H1 (cell line): Measurements from ENCODE around the gene DNASE2B. TPM values are rescaled to one million over a fixed set of nuclear protein-coding genes. Genes with fewer than 3 reads are reported as not detected.

Experiments used
- CTCF ChIA-PET: fragments of 300-600 bp; sonication (Branson Sonifier 250); formaldehyde crosslinking; loops from one replicate; lab custom pipeline; 2021; ENCODE audit not compliant: partially characterized antibody; lab: Charles Lee
- POLR2A ChIA-PET: fragments of 300-600 bp; sonication (Branson Sonifier 250); formaldehyde crosslinking; loops from one replicate; lab custom pipeline; 2021; ENCODE audit warnings: inconsistent platforms; ENCODE audit not compliant: partially characterized antibody; lab: Charles Lee
- DNase-seq, 2 experiments: peaks; one replicate each; pipeline versions ENCODE4 v3.0.0 to v3.0.0-alpha.2; 2010 to 2022; ENCODE audit warnings: low spot score in 2 of 2, low read depth in 1 of 2, mixed read lengths in 1 of 2
- FAIRE-seq: peaks from 2 replicates; lab custom pipeline; 2011; peaks lifted over from hg19 to GRCh38; lab: Jason Lieb, UNC
- H2AFZ ChIP-seq: 2 replicates; pipeline ENCODE4 v1.8.1; 2012; ENCODE audit warnings: low read length, inconsistent platforms
- H2AK5ac ChIP-seq: 2 replicates; pipeline ENCODE4 v1.6.1; 2013; ENCODE audit warnings: low read depth, low read length
- H2BK120ac ChIP-seq: replicated peaks from 2 replicates; pipeline ENCODE3; 2013; ENCODE audit warnings: low read depth, low read length, inconsistent platforms
- H2BK12ac ChIP-seq: 2 replicates; pipeline ENCODE4 v1.6.1; 2013; ENCODE audit warnings: low read depth, low read length
- H2BK15ac ChIP-seq: 2 replicates; pipeline ENCODE4 v1.6.1; 2013; ENCODE audit warnings: low read length
- H2BK20ac ChIP-seq: 2 replicates; pipeline ENCODE4 v1.6.1; 2013; ENCODE audit warnings: low read length
- H2BK5ac ChIP-seq: 2 replicates; pipeline ENCODE4 v1.6.1; 2013; ENCODE audit warnings: low read depth, low read length
- H3K14ac ChIP-seq: 2 replicates; pipeline ENCODE4 v1.6.1; 2013; ENCODE audit warnings: inconsistent platforms; ENCODE audit not compliant: insufficient read length
- H3K18ac ChIP-seq: 2 replicates; pipeline ENCODE4 v1.6.1; 2013; ENCODE audit warnings: low read length; ENCODE audit errors: extremely low read depth
- H3K23ac ChIP-seq: 2 replicates; pipeline ENCODE4 v1.6.1; 2013; ENCODE audit warnings: inconsistent platforms; ENCODE audit not compliant: insufficient read length
- H3K23me2 ChIP-seq: 2 replicates; pipeline ENCODE4 v1.6.1; 2013; ENCODE audit warnings: low read depth, low read length
- H3K27ac ChIP-seq: 2 replicates; pipeline ENCODE4 v1.6.1; 2011; ENCODE audit warnings: low read depth, low read length, inconsistent platforms
- H3K27me3 ChIP-seq, 4 experiments: replicated peaks in 1 of 4; 1 replicate in 1 of 4; 2 replicates in 3 of 4; pipeline versions ENCODE4 v1.6.1 to v1.8.1; 2011 to 2013; ENCODE audit warnings: low read length in 3 of 4, mild to moderate bottlenecking in 3 of 4, inconsistent platforms in 2 of 4, mixed read lengths in 2 of 4, moderate library complexity in 1 of 4; ENCODE audit not compliant: control insufficient read depth in 3 of 4, insufficient read depth in 3 of 4; ENCODE audit errors: extremely low read depth in 1 of 4
- H3K36me3 ChIP-seq, 4 experiments: 2 replicates each; pipeline versions ENCODE4 v1.6.1 to v1.8.1; 2011 to 2013; ENCODE audit warnings: mild to moderate bottlenecking in 4 of 4, low read length in 3 of 4, moderate library complexity in 2 of 4, control low read depth in 1 of 4, inconsistent platforms in 1 of 4; ENCODE audit not compliant: insufficient read depth in 4 of 4, control insufficient read depth in 2 of 4
- H3K4ac ChIP-seq: replicated peaks from 2 replicates; pipeline ENCODE3; 2013; ENCODE audit warnings: low read length, low read depth, mixed read lengths, inconsistent platforms; ENCODE audit not compliant: insufficient read length
- H3K4me1 ChIP-seq, 4 experiments: replicated peaks in 1 of 4; 1 replicate in 1 of 4; 2 replicates in 3 of 4; pipeline versions ENCODE4 v1.6.1 to v1.8.1; 2011 to 2013; ENCODE audit warnings: low read length in 3 of 4, inconsistent platforms in 2 of 4, mixed read lengths in 1 of 4; ENCODE audit not compliant: insufficient read depth in 4 of 4, control insufficient read depth in 3 of 4
- H3K4me2 ChIP-seq, 2 experiments: 2 replicates each; pipeline versions ENCODE4 v1.6.1 to v1.8.1; 2011 to 2013; ENCODE audit warnings: low read depth in 2 of 2, low read length in 2 of 2, control low read depth in 1 of 2, inconsistent platforms in 1 of 2, mild to moderate bottlenecking in 1 of 2; ENCODE audit not compliant: insufficient read depth in 1 of 2
- H3K4me3 ChIP-seq, 4 experiments: fragments of 200-600, 300-600 bp in 1 of 4; sonication (generic), shearing (Covaris generic), sonication (Bioruptor Twin) in 1 of 4; 2 replicates each; pipeline versions ENCODE4 v1.5.1 to v1.8.1; 2011 to 2016; ENCODE audit warnings: low read length in 4 of 4, low read depth in 3 of 4, control low read depth in 2 of 4, inconsistent platforms in 2 of 4, mild to moderate bottlenecking in 2 of 4, mixed read lengths in 1 of 4, moderate library complexity in 1 of 4; ENCODE audit not compliant: insufficient read depth in 2 of 4; ENCODE audit errors: extremely low read depth in 1 of 4
- H3K56ac ChIP-seq: replicated peaks from 2 replicates; pipeline ENCODE3; 2013; ENCODE audit warnings: low read depth, mild to moderate bottlenecking, mixed read lengths, low read length, inconsistent platforms; ENCODE audit not compliant: insufficient read length
- H3K79me1 ChIP-seq: 2 replicates; pipeline ENCODE4 v1.6.1; 2013; ENCODE audit warnings: low read depth, low read length, control low read depth
- H3K79me2 ChIP-seq, 2 experiments: 2 replicates each; pipeline versions ENCODE4 v1.6.1 to v1.8.1; 2012 to 2013; ENCODE audit warnings: low read length in 2 of 2, mild to moderate bottlenecking in 2 of 2, inconsistent platforms in 1 of 2; ENCODE audit not compliant: insufficient read depth in 2 of 2, control insufficient read depth in 1 of 2
- H3K9ac ChIP-seq, 4 experiments: replicated peaks in 1 of 4; 1 replicate in 1 of 4; 2 replicates in 3 of 4; pipeline versions ENCODE4 v1.6.1 to v1.8.1; 2011 to 2013; ENCODE audit warnings: low read depth in 3 of 4, low read length in 3 of 4, control low read depth in 2 of 4, mild to moderate bottlenecking in 2 of 4, moderate library complexity in 2 of 4, inconsistent platforms in 1 of 4; ENCODE audit errors: extremely low read depth in 1 of 4
- H3K9me3 ChIP-seq, 2 experiments: 2 replicates each; pipeline versions ENCODE4 v1.6.1 to v1.8.1; 2012 to 2013; ENCODE audit warnings: mild to moderate bottlenecking in 2 of 2, moderate library complexity in 2 of 2, control low read depth in 1 of 2, inconsistent platforms in 1 of 2, low read depth in 1 of 2, low read length in 1 of 2, mixed read lengths in 1 of 2; ENCODE audit not compliant: insufficient read depth in 2 of 2
- H4K20me1 ChIP-seq, 2 experiments: replicated peaks in 1 of 2; 2 replicates each; pipeline versions ENCODE3 to v1.8.1; 2011 to 2013; ENCODE audit warnings: inconsistent platforms in 2 of 2, low read length in 2 of 2, mild to moderate bottlenecking in 1 of 2; ENCODE audit not compliant: insufficient read depth in 2 of 2, control insufficient read depth in 1 of 2
- H4K5ac ChIP-seq: 2 replicates; pipeline ENCODE4 v1.6.1; 2013; ENCODE audit warnings: low read length, low read depth, mixed read lengths, inconsistent platforms; ENCODE audit not compliant: insufficient read length
- H4K8ac ChIP-seq: 2 replicates; pipeline ENCODE4 v1.8.0; 2013; ENCODE audit warnings: mild to moderate bottlenecking, moderate library complexity, low read length, inconsistent platforms; ENCODE audit not compliant: insufficient read depth; ENCODE audit errors: extremely low read depth
- H4K91ac ChIP-seq: replicated peaks from 2 replicates; pipeline ENCODE3; 2013; ENCODE audit warnings: low read length, mixed read lengths, inconsistent platforms; ENCODE audit not compliant: insufficient read length
- EGR1 ChIP-seq: IDR thresholded peaks from 2 replicates; pipeline ENCODE4 v1.6.1; 2011; ENCODE audit warnings: low read depth, low read length, borderline replicate concordance
- KDM4A ChIP-seq: IDR thresholded peaks from one replicate; pipeline ENCODE4 v1.7.1; 2012; ENCODE audit warnings: low read depth, mild to moderate bottlenecking, moderate library complexity, low read length, inconsistent platforms; ENCODE audit not compliant: severe bottlenecking
- KDM5A ChIP-seq: fragments of 200-600 bp; IDR thresholded peaks from 2 replicates; pipeline ENCODE4 v1.7.1; 2012; ENCODE audit warnings: mild to moderate bottlenecking, low read length, inconsistent platforms, mixed read lengths
- MAX ChIP-seq: IDR thresholded peaks from 2 replicates; pipeline ENCODE4 v1.6.1; 2012; ENCODE audit warnings: inconsistent platforms
- POU5F1 ChIP-seq: IDR thresholded peaks from 2 replicates; pipeline ENCODE4 v1.6.1; 2011; ENCODE audit warnings: low read depth, mild to moderate bottlenecking, low read length, moderate library complexity
- RBBP5 ChIP-seq: IDR thresholded peaks from 2 replicates; pipeline ENCODE4 v1.7.1; 2012; ENCODE audit warnings: low read depth, mild to moderate bottlenecking, inconsistent platforms, low read length, moderate library complexity, borderline replicate concordance
- RFX5 ChIP-seq: IDR thresholded peaks from 2 replicates; pipeline ENCODE4 v1.6.1; 2011; ENCODE audit warnings: low read depth, low read length, improper control_type of control experiment, borderline replicate concordance
- SP1 ChIP-seq: IDR thresholded peaks from 2 replicates; pipeline ENCODE4 v1.6.1; 2011; ENCODE audit warnings: low read depth, low read length
- SRF ChIP-seq: IDR thresholded peaks from 2 replicates; pipeline ENCODE4 v1.6.1; 2011; ENCODE audit warnings: mild to moderate bottlenecking, low read depth, low read length, moderate library complexity
- TCF12 ChIP-seq: IDR thresholded peaks from 2 replicates; pipeline ENCODE4 v1.6.1; 2011; ENCODE audit warnings: low read depth, mild to moderate bottlenecking, low read length
- TEAD4 ChIP-seq: IDR thresholded peaks from 2 replicates; pipeline ENCODE4 v1.6.1; 2012; ENCODE audit warnings: low read depth, low read length, inconsistent platforms, mixed read lengths
- USF2 ChIP-seq: IDR thresholded peaks from 2 replicates; pipeline ENCODE4 v1.6.1; 2011; ENCODE audit warnings: low read length, improper control_type of control experiment
- WGBS, 2 experiments: shearing (Covaris generic) in 1 of 2; methylation state at CpG; one replicate each; pipeline versions ENCODE4 v1.1.6 to v1.1.7; 2013 to 2015; ENCODE audit warnings: low lambda C conversion rate in 2 of 2, mixed read lengths in 2 of 2, inconsistent platforms in 1 of 2, low coverage in 1 of 2, missing lambda C conversion rate in 1 of 2; ENCODE audit not compliant: insufficient replicate concordance in 2 of 2, insufficient coverage in 1 of 2, insufficient read length in 1 of 2; ENCODE audit errors: extremely low coverage in 1 of 2, missing lambda C conversion rate in 1 of 2; 5-methylcytosine and 5-hydroxymethylcytosine counted together
- polyA plus RNA-seq, 7 experiments: library from polyadenylated mRNA; depleted of rRNA in 3 of 7; stranded (reverse) in 5 of 7; unstranded in 2 of 7; fragments of >200 nt in 5 of 7; fragments of 200-250 nt in 2 of 7; gene quantifications; 1 replicate in 5 of 7; 2 replicates in 1 of 7; 4 replicates in 1 of 7; pipeline versions ENCODE4 v1.2.1 to v1.2.3, GENCODE V29; 2011 to 2013; ENCODE audit warnings: missing spikeins in 2 of 7, mixed read lengths in 2 of 7
- total RNA-seq: library from RNA; stranded (reverse); fragmentation: NEBNext Ultra II Directional; extraction: Animal tissue kit (Norgen Biotek cat#: 25700); gene quantifications from 2 replicates; pipeline ENCODE4 v1.2.1, GENCODE V29; 2021

The DNASE2B gene
- total and polyA plus RNA-seq, 2 of the 8 experiments (the other 6 are each of a cell fraction or from before 2014, with no cell fraction given) = not detected

DNA sequence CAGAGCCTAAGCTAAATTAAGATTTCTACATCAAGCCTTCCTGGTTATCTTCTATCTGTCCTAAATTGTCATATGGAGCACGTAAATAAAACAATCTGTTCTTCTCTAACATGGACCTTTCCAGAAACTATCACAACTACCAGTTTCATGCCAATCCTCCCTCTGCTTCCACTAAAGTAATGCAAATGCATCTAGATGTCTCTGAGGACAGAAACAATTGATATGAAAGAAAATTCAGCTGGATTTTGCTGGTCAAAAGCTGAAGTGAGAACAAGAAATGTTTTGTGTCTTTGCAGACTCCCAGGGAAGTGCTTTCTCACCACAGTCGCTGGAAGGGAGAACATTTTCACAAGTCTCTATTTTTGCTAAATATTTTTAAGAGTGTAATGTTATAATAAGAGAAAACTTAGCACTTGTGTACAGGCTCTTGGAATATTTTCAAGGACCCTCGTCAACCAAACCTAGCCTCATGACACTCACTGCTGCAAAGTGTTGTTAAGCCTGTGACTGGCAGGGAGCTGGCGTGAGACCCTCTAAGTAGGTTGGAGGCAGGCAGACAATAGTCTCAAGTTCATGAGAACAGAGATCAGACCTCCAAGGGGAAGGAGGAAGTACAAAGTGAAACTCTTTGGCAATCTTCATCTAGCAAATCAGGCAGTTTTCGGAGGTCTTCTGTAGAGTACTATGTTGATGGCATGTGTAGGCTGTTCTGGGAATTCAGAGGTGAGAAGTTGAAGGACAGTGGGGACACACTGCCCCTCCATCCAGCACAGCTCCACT lies 38.8 kb downstream of the DNASE2B start:
- peak overlapping the region; percentile 79; the same call in 1 of the 2 replicates for H2AFZ ChIP-seq
- no peak overlapping the region for H3K18ac ChIP-seq
- TF ChIP-seq KDM4A (no peak), EGR1 (no peak), SP1 (no peak), TEAD4 (no peak), KDM5A (no peak), SRF (no peak), RFX5 (no peak), POU5F1 (no peak), RBBP5 (no peak), TCF12 (no peak), MAX (no peak), USF2 (no peak)

More for the DNA sequence above, 38.8 kb downstream of the DNASE2B start:
- no peak overlapping the region for H2BK5ac ChIP-seq
- H3K56ac ChIP-seq = no peak overlapping the region
- H3K27ac ChIP-seq = no peak overlapping the region
- H3K9me3 ChIP-seq = no peaks in the 10 kb centered on the region
- H4K91ac ChIP-seq = no peak overlapping the region
- H3K36me3 ChIP-seq = no peaks in the 10 kb centered on the region
- no peaks in the 10 kb centered on the region for H4K20me1 ChIP-seq
- peaks cover 0 to 4% (median 0%) of the 10 kb centered on the region in 4 experiments; a peak in 3 of 7 replicates for H3K4me1 ChIP-seq
- WGBS, 2 experiments = 82% methylated on average over 5 of the region's 5 CpGs; no CpG with 5 or more reads in 1 of the 2 experiments
- no peak overlapping the region for H4K8ac ChIP-seq
- no peak for DNase-seq
- ChIA-PET CTCF (interaction anchor here (0.8 to 4.0 kb wide), 7 partner anchors 9 to 535 kb away, joined by 3 to 18 read pairs (median 3); no protein-coding TSS in a partner anchor), POLR2A (no interaction called here)
- no peak overlapping the region for H3K4ac ChIP-seq
- H2BK120ac ChIP-seq = no peak overlapping the region
- no peak overlapping the region; a peak in 1 of 8 replicates for H3K4me3 ChIP-seq
- no peak overlapping the region for H2BK12ac ChIP-seq
- H3K79me2 ChIP-seq = no peaks in the 10 kb centered on the region
- H4K5ac ChIP-seq = no peak overlapping the region
- H3K23ac ChIP-seq = no peak overlapping the region
- no peaks in the 10 kb centered on the region for H3K23me2 ChIP-seq
- H3K4me2 ChIP-seq = no peak overlapping the region
- H2AK5ac ChIP-seq = no peak overlapping the region
- no peak overlapping the region for H2BK20ac ChIP-seq
- H3K9ac ChIP-seq = no peak overlapping the region
- H3K27me3 ChIP-seq = no peaks in the 10 kb centered on the region
- H3K14ac ChIP-seq = no peak overlapping the region
- no peak for FAIRE-seq
- H3K79me1 ChIP-seq = no peaks in the 10 kb centered on the region
- H2BK15ac ChIP-seq = no peak overlapping the region
